Calu3 (cell line): Measurements from ENCODE around the gene MIAT. TPM values are rescaled to one million over a fixed set of nuclear protein-coding genes. Genes with fewer than 3 reads are reported as not detected.

Source experiments
- BruUV-seq: library from RNA; stranded (reverse); fragments of 400-500 nt; replicated peaks from 2 replicates; lab custom pipeline; 2021; lab: Mats Ljungman, UMichigan
- CTCF ChIA-PET: fragments of 300-600 bp; sonication (Branson Sonifier 250); formaldehyde crosslinking; loops from one replicate; lab custom pipeline; 2022; ENCODE audit warnings: antibody characterized with exemption; lab: Charles Lee
- DNase-seq: peaks from one replicate; pipeline ENCODE4 v3.0.0; 2022
- H3K27ac Mint-ChIP-seq: one replicate; pipeline ENCODE4 v1.8.0; 2022; ENCODE audit warnings: mixed read lengths; ENCODE audit not compliant: unreplicated experiment
- H3K27me3 Mint-ChIP-seq: one replicate; pipeline ENCODE4 v1.8.0; 2022; ENCODE audit warnings: mixed read lengths; ENCODE audit not compliant: unreplicated experiment
- H3K36me3 Mint-ChIP-seq: one replicate; pipeline ENCODE4 v1.8.0; 2022; ENCODE audit warnings: mild to moderate bottlenecking, moderate library complexity, mixed read lengths; ENCODE audit not compliant: insufficient read depth, unreplicated experiment
- H3K4me1 Mint-ChIP-seq: one replicate; pipeline ENCODE4 v1.8.0; 2022; ENCODE audit warnings: mild to moderate bottlenecking, low read depth, mixed read lengths; ENCODE audit not compliant: unreplicated experiment
- H3K4me3 Mint-ChIP-seq: one replicate; pipeline ENCODE4 v1.8.0; 2022; ENCODE audit warnings: mild to moderate bottlenecking, low read depth, moderate library complexity, mixed read lengths; ENCODE audit not compliant: unreplicated experiment
- H3K9me3 Mint-ChIP-seq: one replicate; pipeline ENCODE4 v1.8.0; 2022; ENCODE audit warnings: low read depth, mixed read lengths; ENCODE audit not compliant: unreplicated experiment
- CTCF ChIP-seq: fragments of 200-600 bp; IDR thresholded peaks from one replicate; pipeline ENCODE4 v1.8.0; 2022; ENCODE audit warnings: antibody characterized with exemption; ENCODE audit not compliant: unreplicated experiment
- intact Hi-C: fragments of 100-400 bp; cut with micrococcal nuclease; formaldehyde crosslinking; loops from one replicate; pipeline ENCODE4 v1.10.0; 2022; ENCODE audit not compliant: unreplicated experiment
- total RNA-seq: library from RNA; stranded (reverse); gene quantifications from 2 replicates; pipeline ENCODE4 v1.2.3, GENCODE V29; 2022

MIAT gene
- total RNA-seq, 1 experiment from 2014 or later: 0.52 TPM

GRCh38 chr22:26634189-26634588, 23.2 kb upstream of the MIAT start:
- Mint-ChIP-seq H3K4me3 (no peak overlapping the region), H3K4me1 (no peaks in the 10 kb centered on the region), H3K27ac (no peak overlapping the region), H3K9me3 (no peaks in the 10 kb centered on the region), H3K27me3 (peaks cover 63% of the 10 kb centered on the region), H3K36me3 (no peaks in the 10 kb centered on the region)
- intact Hi-C loops: no loop called here
- CTCF ChIA-PET: no interaction called here
- no TSS peak for BruUV-seq
- DNase-seq: no peak
- TF ChIP-seq CTCF: no peak

GRCh38 chr22:26635117-26635516, 22.3 kb upstream of the MIAT start:
- DNase-seq: no peak
- Mint-ChIP-seq H3K9me3 (no peaks in the 10 kb centered on the region), H3K36me3 (no peaks in the 10 kb centered on the region), H3K4me1 (no peaks in the 10 kb centered on the region), H3K27ac (no peak overlapping the region), H3K4me3 (no peak overlapping the region), H3K27me3 (peaks cover 71% of the 10 kb centered on the region)
- CTCF ChIA-PET: no interaction called here
- intact Hi-C loops: no loop called here
- no peak for TF ChIP-seq CTCF
- no TSS peak for BruUV-seq

GRCh38 chr22:26636296-26636695, 21.1 kb upstream of the MIAT start:
- no peak for DNase-seq
- no peaks in the 10 kb centered on the region for H3K36me3 Mint-ChIP-seq
- H3K9me3 Mint-ChIP-seq: no peaks in the 10 kb centered on the region
- H3K4me1 Mint-ChIP-seq: no peaks in the 10 kb centered on the region
- no peak overlapping the region for H3K27ac Mint-ChIP-seq
- intact Hi-C loops: no loop called here
- H3K4me3 Mint-ChIP-seq: no peak overlapping the region
- CTCF ChIA-PET: no interaction called here
- no TSS peak for BruUV-seq
- H3K27me3 Mint-ChIP-seq: peaks cover 83% of the 10 kb centered on the region
- TF ChIP-seq CTCF: no peak

- Mint-ChIP-seq H3K4me1 (no peaks in the 10 kb centered on the region), H3K36me3 (no peaks in the 10 kb centered on the region), H3K4me3 (no peak overlapping the region), H3K27me3 (peaks cover 88% of the 10 kb centered on the region), H3K27ac (no peak overlapping the region), H3K9me3 (no peaks in the 10 kb centered on the region)
- intact Hi-C loops: no loop called here
- no peak for TF ChIP-seq CTCF
- DNase-seq: no peak
- CTCF ChIA-PET: interaction anchor here (0.6 to 0.7 kb wide), 6 partner anchors 22 to 1496 kb away, joined by 3 to 6 read pairs (median 4); no protein-coding TSS in a partner anchor
- BruUV-seq: no TSS peak
These were observed 14.6 kb upstream of the MIAT start for GRCh38 chr22:26642465-26643417.
